ENCODE measurements around the gene ADCY3.

Gene ADCY3

GRCh38 chr2:24925815-24926214 lies 5.8 kb upstream of the ADCY3 start:
- FAIRE-seq, result no peak

GRCh38 chr2:24924732-24925131 lies 4.7 kb upstream of the ADCY3 start:
- no peak for FAIRE-seq

GRCh38 chr2:24924266-24924665 lies 4.2 kb upstream of the ADCY3 start:
- FAIRE-seq, result no peak

GRCh38 chr2:24923106-24923505 lies 3.1 kb upstream of the ADCY3 start:
- FAIRE-seq, result no peak

- no peak for FAIRE-seq
Observed at GRCh38 chr2:24922556-24922955, 2.5 kb upstream of the ADCY3 start.

- FAIRE-seq, result no peak
Observed at GRCh38 chr2:24920809-24921441, 888 bp upstream of the ADCY3 start.

GRCh38 chr2:24919506-24920097 lies 435 bp downstream of the ADCY3 start:
- no peak for FAIRE-seq

- no peak for FAIRE-seq
Observed at GRCh38 chr2:24919037-24919505, 966 bp downstream of the ADCY3 start.

- no peak for FAIRE-seq
Observed at GRCh38 chr2:24918326-24919036, 1.6 kb downstream of the ADCY3 start.

- FAIRE-seq, result no peak
Observed at GRCh38 chr2:24917731-24918325, 2.2 kb downstream of the ADCY3 start.

- FAIRE-seq, result no peak
Observed at GRCh38 chr2:24917086-24917485, 3.0 kb downstream of the ADCY3 start.

- no peak for FAIRE-seq
Observed at GRCh38 chr2:24915796-24916195, 4.2 kb downstream of the ADCY3 start.

GRCh38 chr2:24915175-24915574 lies 4.9 kb downstream of the ADCY3 start:
- FAIRE-seq, result no peak

GRCh38 chr2:24914713-24915112 lies 5.3 kb downstream of the ADCY3 start:
- no peak for FAIRE-seq

GRCh38 chr2:24913911-24914310 lies 6.1 kb downstream of the ADCY3 start:
- FAIRE-seq, result no peak

- FAIRE-seq, result no peak
Observed at GRCh38 chr2:24912986-24913385, 7.1 kb downstream of the ADCY3 start.

- no peak for FAIRE-seq
Observed at GRCh38 chr2:24912523-24912922, 7.5 kb downstream of the ADCY3 start.

GRCh38 chr2:24910245-24910644 lies 9.8 kb downstream of the ADCY3 start:
- FAIRE-seq, result no peak

- FAIRE-seq, result no peak
Observed at GRCh38 chr2:24909555-24910177, 10.4 kb downstream of the ADCY3 start.

- FAIRE-seq, result no peak
Observed at GRCh38 chr2:24908461-24908901, 11.6 kb downstream of the ADCY3 start.

GRCh38 chr2:24907116-24907515 lies 12.9 kb downstream of the ADCY3 start:
- no peak for FAIRE-seq

- no peak for FAIRE-seq
Observed at GRCh38 chr2:24906466-24906865, 13.6 kb downstream of the ADCY3 start.

Measured in endometrium (tissue), 2 donors.